ENCODE measurements around the gene GXYLT2.
"Not testable (repeated sequence)": the region's sequence is repeated elsewhere in the genome, so short reads cannot be mapped to it uniquely, and the experiment has no call there.

GXYLT2 gene

GRCh38 chr3:72976281-72976741 is 88.5 kb downstream of the GXYLT2 start:
- peak; percentile 42 to 45 for DNase-seq

GRCh38 chr3:72977060-72977808 is 89.4 kb downstream of the GXYLT2 start:
- no peak for DNase-seq

- no peak for DNase-seq
These were observed 94.9 kb downstream of the GXYLT2 start for GRCh38 chr3:72982609-72983366.

- no peak for DNase-seq
These were observed 97.7 kb downstream of the GXYLT2 start for GRCh38 chr3:72985576-72985975.

- DNase-seq: no peak
These were observed 103.0 kb downstream of the GXYLT2 start for GRCh38 chr3:72990701-72991395.

GRCh38 chr3:72991522-72991921 is 103.7 kb downstream of the GXYLT2 start:
- no peak for DNase-seq

GRCh38 chr3:72993391-72993790 is 105.5 kb downstream of the GXYLT2 start:
- no peak for DNase-seq

GRCh38 chr3:72995337-72995736 is 107.5 kb downstream of the GXYLT2 start:
- no peak for DNase-seq

GRCh38 chr3:72996121-72996472 is 108.3 kb downstream of the GXYLT2 start:
- no peak for DNase-seq

GRCh38 chr3:72996473-72997333 is 108.9 kb downstream of the GXYLT2 start, which contains the start of gene PPP4R2:
PPP4R2 (plus strand) TSS chr3:72996811; CDS start chr3:72997038, 227 bp downstream.
- DNase-seq: peak; percentile 54 to 89

- peak; percentile 14 to 56 for DNase-seq
These were observed 109.6 kb downstream of the GXYLT2 start for GRCh38 chr3:72997421-72997961.

- DNase-seq: no peak
These were observed 110.6 kb downstream of the GXYLT2 start for GRCh38 chr3:72998466-72998865.

GRCh38 chr3:72999951-73000350 is 112.1 kb downstream of the GXYLT2 start:
- no peak for DNase-seq

- not testable (repeated sequence) for DNase-seq
These were observed 115.2 kb downstream of the GXYLT2 start for GRCh38 chr3:73003050-73003449.

GRCh38 chr3:73004316-73004715 is 116.5 kb downstream of the GXYLT2 start:
- DNase-seq: no peak

GRCh38 chr3:73007992-73008712 is 120.3 kb downstream of the GXYLT2 start:
- no peak for DNase-seq

GRCh38 chr3:73009008-73009407 is 121.2 kb downstream of the GXYLT2 start:
- no peak for DNase-seq

GRCh38 chr3:73009750-73010149 is 121.9 kb downstream of the GXYLT2 start:
- no peak for DNase-seq

GRCh38 chr3:73010158-73010557 is 122.3 kb downstream of the GXYLT2 start:
- no peak for DNase-seq

- DNase-seq: no peak
These were observed 130.5 kb downstream of the GXYLT2 start for GRCh38 chr3:73018298-73018697.

- DNase-seq: no peak
These were observed 131.1 kb downstream of the GXYLT2 start for GRCh38 chr3:73018790-73019441.

Measured in NCI-H526 (cell line).